ENCODE data around the gene ZMYM4. TPM values are rescaled to one million over a fixed set of nuclear protein-coding genes. Genes with fewer than 3 reads are reported as not detected.

ZMYM4 gene
- polyA plus RNA-seq, 3 donors = 73.6 to 77.6 (median 76.9) TPM

GRCh38 chr1:35270836-35271235 lies 2.3 kb downstream of the ZMYM4 start:
- no peak for DNase-seq (ENCODE audit: low read depth in 3 of 3, low spot score in 2 of 3)

GRCh38 chr1:35274197-35274596 lies 5.7 kb downstream of the ZMYM4 start:
- no peak for DNase-seq (ENCODE audit: low read depth in 3 of 3, low spot score in 2 of 3)

GRCh38 chr1:35278886-35279554 lies 10.5 kb downstream of the ZMYM4 start:
- DNase-seq (ENCODE audit: low read depth in 3 of 3, low spot score in 2 of 3) = no peak

- DNase-seq (ENCODE audit: low read depth in 3 of 3, low spot score in 2 of 3) = no peak
Measured at GRCh38 chr1:35279555-35279904, 11.0 kb downstream of the ZMYM4 start.

- DNase-seq (ENCODE audit: low read depth in 3 of 3, low spot score in 2 of 3) = no peak
Measured at GRCh38 chr1:35280006-35280405, 11.5 kb downstream of the ZMYM4 start.

GRCh38 chr1:35281565-35281964 lies 13.1 kb downstream of the ZMYM4 start:
- DNase-seq (ENCODE audit: low read depth in 3 of 3, low spot score in 2 of 3) = no peak

- no peak for DNase-seq (ENCODE audit: low read depth in 3 of 3, low spot score in 2 of 3)
Measured at GRCh38 chr1:35282172-35282571, 13.7 kb downstream of the ZMYM4 start.

GRCh38 chr1:35284852-35285251 lies 16.3 kb downstream of the ZMYM4 start:
- DNase-seq (ENCODE audit: low read depth in 3 of 3, low spot score in 2 of 3) = no peak

- no peak for DNase-seq (ENCODE audit: low read depth in 3 of 3, low spot score in 2 of 3)
Measured at GRCh38 chr1:35285771-35286606, 17.5 kb downstream of the ZMYM4 start.

GRCh38 chr1:35287807-35288640 lies 19.5 kb downstream of the ZMYM4 start:
- no peak for DNase-seq (ENCODE audit: low read depth in 3 of 3, low spot score in 2 of 3)

- DNase-seq (ENCODE audit: low read depth in 3 of 3, low spot score in 2 of 3) = no peak
Measured at GRCh38 chr1:35288761-35289160, 20.3 kb downstream of the ZMYM4 start.

GRCh38 chr1:35290452-35290851 lies 21.9 kb downstream of the ZMYM4 start:
- DNase-seq (ENCODE audit: low read depth in 3 of 3, low spot score in 2 of 3) = no peak

- DNase-seq (ENCODE audit: low read depth in 3 of 3, low spot score in 2 of 3) = no peak
Measured at GRCh38 chr1:35294809-35295208, 26.3 kb downstream of the ZMYM4 start.

GRCh38 chr1:35297886-35298285 lies 29.4 kb downstream of the ZMYM4 start:
- no peak for DNase-seq (ENCODE audit: low read depth in 3 of 3, low spot score in 2 of 3)

GRCh38 chr1:35298464-35298863 lies 30.0 kb downstream of the ZMYM4 start:
- peak; percentile 27 to 40 (median 29) for DNase-seq (ENCODE audit: low read depth in 3 of 3, low spot score in 2 of 3)

- no peak for DNase-seq (ENCODE audit: low read depth in 3 of 3, low spot score in 2 of 3)
Measured at GRCh38 chr1:35300376-35300775, 31.9 kb downstream of the ZMYM4 start.

- DNase-seq (ENCODE audit: low read depth in 3 of 3, low spot score in 2 of 3) = no peak
Measured at GRCh38 chr1:35301674-35302392, 33.3 kb downstream of the ZMYM4 start.

GRCh38 chr1:35305383-35305782 lies 36.9 kb downstream of the ZMYM4 start:
- DNase-seq (ENCODE audit: low read depth in 3 of 3, low spot score in 2 of 3) = no peak

- no peak for DNase-seq (ENCODE audit: low read depth in 3 of 3, low spot score in 2 of 3)
Measured at GRCh38 chr1:35315649-35316048, 47.1 kb downstream of the ZMYM4 start.

GRCh38 chr1:35316264-35316663 lies 47.8 kb downstream of the ZMYM4 start:
- DNase-seq (ENCODE audit: low read depth in 3 of 3, low spot score in 2 of 3) = no peak

All from right renal cortex interstitium (tissue), 3 donors.